GM12874 (cell line): ENCODE measurements around the gene IGSF21.

Experiments
- CTCF ChIP-seq: IDR thresholded peaks from 2 replicates; pipeline ENCODE4 v1.5.1; 2011; ENCODE audit warnings: low read depth, mild to moderate bottlenecking, control low read depth, low read length, moderate library complexity; ENCODE audit not compliant: insufficient read depth

The IGSF21 gene

GRCh38 chr1:18304151-18304869 is 196.7 kb downstream of the IGSF21 start:
- no peak for TF ChIP-seq CTCF

GRCh38 chr1:18305182-18305795 is 197.7 kb downstream of the IGSF21 start:
- TF ChIP-seq CTCF, result no peak

- TF ChIP-seq CTCF, result no peak
Measured at GRCh38 chr1:18307329-18307898, 199.8 kb downstream of the IGSF21 start.

GRCh38 chr1:18309552-18310155 is 202.1 kb downstream of the IGSF21 start:
- no peak for TF ChIP-seq CTCF

GRCh38 chr1:18312961-18313360 is 205.4 kb downstream of the IGSF21 start:
- TF ChIP-seq CTCF, result no peak

- TF ChIP-seq CTCF, result no peak
Measured at GRCh38 chr1:18313523-18313922, 205.9 kb downstream of the IGSF21 start.

- no peak for TF ChIP-seq CTCF
Measured at GRCh38 chr1:18314399-18314798, 206.8 kb downstream of the IGSF21 start.
